EH (cell line): ENCODE data around the gene CORO7.
"Not testable (repeated sequence)": the region's sequence is repeated elsewhere in the genome, so short reads cannot be mapped to it uniquely, and the experiment has no call there.

Source experiments
- DNase-seq: peaks from one replicate; pipeline ENCODE4 v3.0.0-alpha.2; 2015; ENCODE audit warnings: low read depth

Gene CORO7

DNA sequence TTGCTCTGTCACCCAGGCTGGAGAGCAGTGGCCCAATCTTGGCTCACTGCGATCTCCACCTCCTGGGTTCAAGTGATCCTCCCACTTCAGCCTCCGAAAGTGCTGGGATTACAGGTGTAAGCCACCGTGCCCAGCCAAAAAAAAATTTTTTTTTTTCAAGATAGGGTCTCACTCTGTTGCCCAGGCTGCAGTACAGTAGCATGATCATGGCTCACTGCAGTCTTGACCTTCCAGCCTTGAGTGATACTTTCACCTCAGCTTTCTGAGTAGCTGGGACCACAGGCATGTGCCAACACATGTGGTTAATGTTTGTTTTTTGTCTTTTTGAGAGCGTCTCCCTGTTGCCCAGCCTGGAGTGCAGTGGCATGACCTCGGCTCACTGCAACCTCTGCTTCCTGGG is 63.6 kb downstream of the CORO7 start:
- no peak for DNase-seq

DNA sequence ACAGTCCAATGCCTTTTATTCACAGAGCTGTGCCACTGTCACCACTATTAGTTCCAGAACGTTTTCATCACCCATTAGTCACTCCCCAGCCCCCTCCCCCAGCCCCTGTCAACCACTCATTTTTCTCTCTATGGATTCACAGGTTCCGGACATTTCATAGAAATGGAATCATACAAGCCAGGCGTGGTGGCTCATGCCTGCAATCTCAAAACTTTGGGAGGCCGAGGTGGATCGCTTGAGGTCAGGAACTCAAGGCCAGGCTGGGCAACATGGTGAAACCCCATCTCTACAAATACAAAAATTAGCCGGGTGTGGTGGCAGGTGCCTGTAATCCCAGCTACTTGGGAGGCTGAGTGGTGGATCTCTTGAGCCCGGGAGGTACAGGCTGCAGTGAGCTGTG is 64.5 kb downstream of the CORO7 start:
- peak; percentile 70 for DNase-seq

DNA sequence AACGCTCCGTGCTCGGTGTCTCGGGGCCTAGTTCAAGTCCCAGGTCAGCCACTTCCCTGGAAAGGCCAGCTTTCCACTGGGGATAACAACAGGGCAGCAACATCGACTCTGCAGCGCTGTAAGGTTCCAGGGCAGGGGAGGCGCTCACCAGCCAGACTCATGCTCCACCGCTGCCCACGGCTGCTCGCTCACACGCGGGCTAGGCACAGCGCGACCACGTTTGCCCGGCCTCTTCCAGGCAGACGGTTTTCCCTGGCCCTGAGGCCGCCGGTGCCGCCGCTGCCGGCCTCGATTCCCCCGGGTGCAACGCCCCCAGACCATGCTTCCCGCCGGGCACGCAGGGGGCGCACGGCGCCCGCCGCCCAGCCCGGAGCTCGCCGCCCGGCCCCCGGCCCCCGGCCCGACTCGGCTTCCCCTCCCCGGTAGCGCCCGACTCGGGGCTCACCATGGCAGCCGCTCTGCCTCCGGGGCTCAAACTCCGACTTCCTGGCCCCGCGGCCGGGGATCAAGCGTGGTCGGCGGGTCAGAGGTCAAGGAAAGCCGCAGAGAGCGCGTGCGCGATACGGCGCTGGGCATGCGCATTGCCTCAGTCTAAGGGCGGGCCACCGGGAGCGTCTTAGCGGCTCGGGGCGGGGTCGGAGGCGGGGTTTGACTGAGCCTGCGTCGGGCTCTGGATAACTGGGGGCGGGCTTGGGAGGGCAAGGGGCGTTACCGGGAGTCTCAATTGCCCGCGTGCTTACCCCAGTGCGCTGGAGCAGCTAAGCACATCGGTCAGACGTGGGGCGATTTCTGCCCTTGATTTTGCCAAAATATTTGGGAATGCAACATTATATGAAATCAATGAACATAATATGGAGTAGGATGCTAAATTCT is 65.4 kb downstream of the CORO7 start, which contains the start of gene PAM16:
Gene PAM16 (minus strand): TSS at position 535 of the 873 bp plus-strand sequence. CDS start 87 bp downstream, at position 448.
- peak; percentile 94 for DNase-seq

DNA sequence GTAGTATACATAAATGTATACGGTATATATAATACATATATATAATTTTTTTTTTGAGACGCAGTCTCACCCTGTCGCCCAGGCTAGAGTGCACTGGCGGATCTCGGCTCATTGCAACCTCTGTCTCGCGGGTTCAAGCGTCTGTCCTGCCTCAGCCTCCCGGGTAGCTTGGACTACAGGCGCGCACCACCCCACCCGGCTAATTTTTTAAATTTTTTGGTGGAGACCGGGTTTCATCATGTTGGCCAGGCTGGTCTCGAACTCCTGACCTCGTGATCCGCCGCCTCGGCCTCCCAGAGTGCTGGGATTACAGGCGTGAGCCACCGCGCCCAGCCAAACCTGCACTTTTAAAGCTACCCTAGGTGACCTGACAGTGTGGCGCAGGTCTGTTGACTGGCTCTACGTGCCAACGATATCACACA is 66.0 kb downstream of the CORO7 start:
- DNase-seq: no peak

DNA sequence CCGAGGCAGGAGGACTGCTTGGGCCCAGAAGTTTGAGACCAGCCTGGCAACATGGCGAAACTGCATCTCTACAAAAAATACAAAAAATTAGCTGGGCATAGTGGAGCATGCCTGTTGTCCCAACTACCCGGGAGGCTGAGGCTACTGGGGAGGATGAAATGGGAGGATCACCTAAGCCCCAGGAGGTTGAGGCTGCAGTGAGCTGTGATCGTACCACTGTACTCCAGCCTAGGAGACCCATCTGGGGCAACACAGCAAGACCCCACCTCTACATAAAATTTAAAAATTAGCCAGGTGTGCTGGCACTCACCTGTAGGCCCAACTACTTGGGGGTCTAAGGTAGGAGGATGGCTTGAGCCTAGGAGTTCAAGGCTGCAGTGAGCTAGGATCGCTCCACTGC is 67.1 kb downstream of the CORO7 start:
- DNase-seq: no peak

DNA sequence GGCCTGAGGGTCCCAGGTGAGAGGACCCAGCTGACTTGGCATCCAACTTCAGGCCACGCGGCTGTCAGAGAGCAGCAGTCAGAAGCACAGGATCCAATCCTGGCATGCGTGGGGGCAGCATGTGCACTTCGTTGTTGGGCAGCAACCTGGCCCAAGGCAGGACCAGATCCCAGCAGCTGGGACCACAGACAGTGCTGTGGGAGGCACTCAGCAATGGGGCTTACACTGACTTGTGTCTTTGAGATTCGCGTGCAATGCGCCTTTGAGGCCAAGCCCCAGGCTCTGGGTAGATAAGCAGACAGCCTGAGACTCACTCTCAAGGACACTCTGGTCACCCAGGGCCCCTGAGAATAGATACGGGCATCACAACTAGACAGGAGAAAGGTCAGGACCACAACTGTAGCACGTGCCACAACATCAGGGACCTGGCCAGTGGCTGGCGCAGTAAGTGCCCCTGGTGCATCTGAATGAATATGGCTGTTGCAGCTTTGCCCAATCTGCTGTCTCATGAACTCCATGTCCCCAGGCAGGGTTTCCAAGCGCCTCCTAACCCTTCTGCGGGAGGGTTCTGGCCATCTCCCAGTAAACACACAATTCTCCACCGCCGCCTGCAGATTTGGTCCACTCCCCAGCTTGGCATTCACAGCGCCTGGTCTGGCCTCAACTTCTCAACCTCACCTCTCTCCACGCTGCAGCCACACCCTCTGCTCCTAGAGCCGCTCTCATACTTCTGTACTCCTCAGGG is 68.5 kb downstream of the CORO7 start:
- no peak for DNase-seq

DNA sequence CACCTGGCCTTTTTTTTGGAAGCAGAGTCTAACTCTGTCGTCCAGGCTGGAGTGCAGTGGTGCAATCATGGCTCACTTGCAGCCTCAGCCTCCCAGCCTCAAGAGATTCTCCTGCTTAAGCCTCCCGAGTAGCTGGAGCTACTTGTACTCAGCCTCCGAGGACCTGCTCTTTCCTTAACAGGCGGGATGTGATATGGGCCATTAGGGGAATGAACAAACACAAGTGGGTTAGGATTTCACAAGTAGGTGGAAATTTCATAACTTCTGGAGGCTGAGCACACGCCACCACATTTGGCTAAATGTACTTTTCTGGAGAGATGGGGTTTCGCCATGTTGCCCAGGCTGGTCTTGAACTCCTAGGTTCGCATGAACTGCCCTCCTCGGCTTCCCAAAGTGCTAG is 69.4 kb downstream of the CORO7 start:
- DNase-seq: no peak

DNA sequence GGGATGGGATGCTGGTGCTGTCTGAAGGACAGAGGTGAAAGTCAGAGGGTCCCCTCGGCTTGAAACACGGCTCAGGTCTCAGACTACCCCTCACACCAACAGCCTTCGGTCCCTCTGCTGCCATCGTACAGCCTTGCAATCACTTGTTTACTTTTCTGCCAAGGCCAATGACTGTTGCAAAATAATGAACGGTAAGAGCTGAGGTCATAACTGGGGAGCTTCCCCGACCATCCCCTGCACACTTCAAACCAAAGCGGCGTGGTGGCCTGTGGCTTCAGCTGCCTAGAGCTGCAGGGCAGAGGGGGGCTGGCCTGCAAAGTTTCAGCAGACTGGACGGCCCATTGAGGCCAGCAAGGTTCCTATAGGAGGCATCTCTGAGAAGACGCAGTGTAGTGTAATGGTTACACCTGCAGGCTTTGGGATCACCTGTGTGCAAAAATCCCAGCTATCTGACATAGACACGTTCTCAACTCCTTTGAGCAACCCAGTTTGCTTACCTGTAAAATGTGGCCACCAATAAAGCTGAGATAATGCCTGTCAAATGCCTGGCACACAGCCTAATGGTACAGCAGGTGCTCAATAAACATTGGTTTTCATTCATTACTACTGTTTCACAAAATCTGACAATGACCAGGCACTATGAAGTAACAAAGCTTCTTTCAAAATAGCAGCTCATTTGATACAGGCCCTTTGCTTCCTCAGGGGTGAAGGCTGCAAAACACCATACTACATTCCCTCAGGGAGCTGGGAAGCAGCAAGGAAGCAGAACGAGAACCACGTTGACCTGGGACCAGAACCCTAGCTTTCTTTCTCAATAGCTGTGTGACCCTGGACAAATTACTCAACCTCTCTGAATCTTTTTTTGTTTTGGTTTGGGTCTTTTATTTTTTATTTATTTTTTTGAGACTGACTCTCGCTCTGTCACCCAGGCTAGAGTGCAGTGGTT is 70.3 kb downstream of the CORO7 start:
- no peak for DNase-seq

DNA sequence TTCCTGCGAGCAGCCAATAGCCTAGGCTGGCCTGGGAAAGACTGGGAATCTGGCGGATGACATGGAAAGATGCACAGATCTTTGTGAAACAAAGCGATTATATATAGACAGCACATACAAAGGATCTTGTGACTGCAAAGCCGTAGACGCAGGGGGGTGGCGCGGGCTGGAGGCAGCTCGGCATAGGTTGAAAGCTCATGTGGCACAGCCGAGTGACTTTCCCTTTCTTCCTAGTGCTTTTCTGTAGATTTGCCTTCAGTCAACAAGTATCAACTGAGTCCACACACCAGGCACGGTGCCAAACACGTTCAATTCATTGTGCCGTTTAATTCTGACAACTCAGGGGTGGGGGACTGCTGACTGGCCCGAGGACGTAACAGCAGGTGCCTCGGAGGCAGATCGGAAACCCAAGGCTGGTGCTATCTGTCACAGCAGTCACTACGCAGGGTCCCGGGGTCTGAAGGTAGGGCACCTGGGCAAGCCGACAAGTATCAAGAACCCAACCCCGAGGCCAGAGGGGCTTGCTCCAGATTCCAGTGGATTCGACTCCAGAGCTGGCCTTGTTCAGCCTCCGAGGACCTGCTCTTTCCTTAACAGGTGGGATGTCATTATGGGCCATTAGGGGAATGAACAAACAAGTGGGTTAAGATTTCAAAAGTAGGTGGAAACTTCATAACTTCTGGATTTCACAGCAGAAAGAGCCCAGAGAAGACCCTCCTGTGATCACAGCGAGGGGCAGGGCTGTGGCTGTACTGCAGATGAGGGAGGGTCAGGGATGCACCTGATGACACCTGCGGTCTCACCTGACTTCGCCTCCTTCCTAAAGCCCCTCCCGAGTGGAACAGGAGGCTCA is 71.2 kb downstream of the CORO7 start:
- DNase-seq: peak; percentile 31

DNA sequence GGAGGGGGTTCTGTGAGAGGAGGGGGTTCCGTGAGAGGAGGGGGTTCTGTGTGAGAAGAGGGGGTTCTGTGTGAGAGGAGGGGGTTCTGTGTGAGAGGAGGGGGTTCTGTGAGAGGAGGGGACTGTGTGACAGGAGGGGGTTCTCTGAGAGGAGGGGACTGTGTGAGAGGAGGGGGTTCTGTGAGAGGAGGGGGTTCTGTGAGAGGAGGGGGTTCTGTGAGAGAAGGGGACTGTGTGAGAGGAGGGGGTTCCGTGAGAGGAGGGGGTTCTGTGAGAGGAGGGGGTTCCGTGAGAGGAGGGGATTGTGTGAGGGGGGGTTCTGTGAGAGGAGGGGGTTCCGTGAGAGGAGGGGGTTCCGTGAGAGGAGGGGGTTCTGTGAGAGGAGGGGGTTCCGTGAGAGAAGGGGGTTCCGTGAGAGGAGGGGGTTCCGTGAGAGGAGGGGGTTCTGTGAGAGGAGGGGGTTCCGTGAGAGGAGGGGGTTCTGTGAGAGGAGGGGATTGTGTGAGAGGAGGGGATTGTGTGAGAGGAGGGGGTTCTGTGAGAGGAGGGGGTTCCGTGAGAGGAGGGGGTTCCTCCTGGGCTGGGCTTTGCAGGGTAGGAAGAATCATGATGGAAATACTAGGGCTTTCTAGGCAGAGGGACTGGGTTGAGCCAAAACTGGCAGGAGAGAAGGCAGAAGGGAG is 72.0 kb downstream of the CORO7 start:
- DNase-seq: not testable (repeated sequence)

DNA sequence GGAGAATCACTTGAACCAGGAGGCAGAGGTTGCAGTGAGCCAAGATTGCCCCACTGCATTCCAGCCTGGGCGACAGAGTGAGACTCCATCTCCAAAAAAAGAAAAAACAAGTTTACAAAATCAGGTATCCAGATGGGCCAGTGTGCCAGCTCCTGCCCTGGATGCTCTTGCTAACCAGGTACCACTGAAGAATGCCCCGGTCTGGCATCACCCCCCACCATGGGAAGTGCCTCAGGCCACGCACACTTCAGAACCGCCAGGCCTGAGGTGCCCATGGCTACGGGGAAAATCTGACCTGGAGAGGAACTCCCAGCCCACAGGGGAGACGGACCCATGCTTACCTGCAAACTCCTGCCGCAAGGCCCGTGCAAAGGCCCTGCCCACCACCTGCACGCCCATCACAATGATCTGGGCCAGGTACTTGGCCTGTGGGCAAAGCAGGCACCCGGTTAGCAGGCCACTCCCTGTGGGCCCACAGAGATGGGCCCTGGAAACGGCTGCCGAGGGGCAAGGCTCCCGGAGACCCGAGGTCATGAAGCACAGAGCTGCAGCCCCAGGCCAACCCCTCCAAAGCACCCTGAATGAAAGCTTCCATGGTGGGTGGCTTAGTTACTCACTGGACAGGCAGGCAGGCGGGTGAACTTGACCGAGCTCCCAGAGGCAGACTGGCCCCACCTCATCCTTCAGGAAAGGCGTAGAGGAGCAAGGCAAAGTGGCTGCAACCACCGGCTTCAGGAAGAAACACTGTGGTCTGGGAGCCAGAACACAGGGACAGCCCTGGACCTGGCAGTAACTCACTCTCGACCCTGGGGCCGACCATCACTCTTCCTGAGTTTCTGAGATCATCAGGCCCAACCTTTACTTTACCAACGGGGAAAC is 73.3 kb downstream of the CORO7 start:
- no peak for DNase-seq

DNA sequence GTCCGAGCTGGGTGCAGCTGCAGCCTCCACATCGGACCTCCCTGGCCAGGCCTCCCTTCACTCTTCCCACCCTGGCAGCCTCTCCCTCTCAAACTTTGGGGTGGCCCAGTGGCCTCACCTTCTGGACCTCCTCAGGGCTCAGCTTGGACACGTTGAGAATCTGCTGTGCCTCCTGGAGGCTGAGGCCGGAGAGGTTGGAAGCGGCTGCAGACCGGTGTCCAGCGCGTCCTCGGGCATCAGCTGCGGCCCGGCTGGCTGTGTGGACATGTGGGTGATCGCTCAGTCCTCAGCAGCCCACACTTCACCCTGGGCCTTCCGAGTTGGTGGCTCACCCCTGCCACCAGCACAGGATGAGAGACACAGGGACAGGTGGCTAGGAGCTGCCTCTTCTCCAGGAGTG is 75.1 kb downstream of the CORO7 start:
- DNase-seq: no peak

DNA sequence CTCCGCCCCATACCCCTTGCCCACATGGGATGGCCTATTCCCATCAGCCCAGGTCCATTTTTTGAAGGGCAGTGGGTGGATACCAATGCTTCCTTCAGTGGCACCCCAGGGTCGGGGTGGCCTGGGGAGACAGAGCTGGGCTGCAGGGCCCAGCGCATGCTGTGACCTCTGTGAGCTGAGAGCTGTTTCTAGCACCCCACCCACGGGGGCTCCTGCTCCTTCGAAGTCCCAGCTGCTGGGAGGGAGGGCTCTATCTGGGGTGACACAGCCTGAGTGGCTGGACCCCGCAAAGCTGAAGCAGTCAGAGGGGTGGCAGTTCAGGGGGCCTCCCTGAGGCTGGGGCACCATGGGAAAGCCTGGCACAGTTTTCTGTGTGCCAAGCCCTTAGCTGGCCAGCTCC is 76.0 kb downstream of the CORO7 start:
- DNase-seq: no peak

DNA sequence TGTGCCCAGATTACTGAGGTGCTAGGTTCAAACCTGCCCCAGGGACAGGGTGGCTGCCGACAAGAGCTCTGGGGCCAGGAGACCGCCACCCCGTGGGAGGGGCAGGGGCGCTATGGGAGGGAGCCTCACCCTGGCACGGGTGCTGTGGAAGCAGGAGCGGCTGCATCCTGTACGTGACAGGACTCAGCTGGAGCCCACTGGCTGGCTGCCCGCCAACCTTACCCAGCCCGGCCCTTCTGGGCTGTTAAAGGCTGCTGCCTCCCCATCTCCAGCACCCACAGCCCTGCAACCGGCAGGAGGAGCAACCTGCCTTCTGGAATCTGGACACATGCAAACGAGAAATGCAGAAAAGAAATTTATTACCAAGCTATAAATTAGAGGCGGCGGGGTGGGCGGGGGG is 76.5 kb downstream of the CORO7 start:
- DNase-seq: peak; percentile 43

DNA sequence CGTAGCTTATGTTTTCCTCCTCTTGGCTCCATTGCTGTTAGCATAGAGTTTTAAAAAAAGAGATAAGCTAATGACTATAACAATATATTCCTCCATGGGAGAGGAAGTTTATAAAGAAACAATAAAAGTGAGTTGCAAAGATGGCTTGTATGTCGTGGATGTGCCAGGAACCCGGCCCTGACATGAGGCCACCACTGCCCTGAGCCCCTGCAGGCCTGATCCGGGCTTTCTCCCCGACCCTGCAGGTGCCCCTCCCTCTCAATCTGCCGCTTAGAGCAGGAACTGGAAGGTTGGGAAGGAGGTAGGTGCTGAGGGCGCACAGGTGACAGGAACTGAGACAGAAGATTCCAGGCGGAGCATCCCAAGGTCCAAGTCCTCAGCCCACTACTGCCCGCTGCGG is 76.9 kb downstream of the CORO7 start:
- DNase-seq: no peak

DNA sequence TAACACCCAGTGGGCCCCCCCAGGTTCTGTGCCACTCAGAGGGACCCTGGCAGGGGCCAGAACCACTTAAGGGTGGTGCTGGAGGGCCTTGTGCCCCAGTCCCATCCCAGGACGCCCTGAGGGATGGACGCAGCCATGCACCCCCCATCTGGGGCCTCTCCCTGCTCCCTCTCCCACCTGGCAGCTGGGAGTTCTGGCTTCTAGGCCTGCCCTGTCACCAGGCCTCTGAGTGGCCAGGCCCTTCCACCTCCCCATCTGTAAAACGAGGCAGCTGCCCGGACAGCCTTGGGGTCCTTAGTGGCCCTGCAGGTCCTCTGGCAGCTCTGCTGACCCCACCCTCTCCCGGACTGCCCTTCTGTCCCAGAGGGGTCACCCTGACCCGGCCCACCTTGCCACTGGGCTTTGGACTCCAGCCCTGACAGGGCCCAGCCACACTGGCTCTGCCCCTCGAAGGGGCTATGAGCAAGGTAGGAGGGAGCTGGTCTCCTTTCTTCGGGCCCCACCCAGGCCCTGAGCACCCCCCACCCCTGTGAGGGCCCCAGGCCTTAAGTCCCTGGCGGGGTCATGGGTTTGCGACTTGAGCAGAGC is 77.6 kb downstream of the CORO7 start:
- DNase-seq: no peak

DNA sequence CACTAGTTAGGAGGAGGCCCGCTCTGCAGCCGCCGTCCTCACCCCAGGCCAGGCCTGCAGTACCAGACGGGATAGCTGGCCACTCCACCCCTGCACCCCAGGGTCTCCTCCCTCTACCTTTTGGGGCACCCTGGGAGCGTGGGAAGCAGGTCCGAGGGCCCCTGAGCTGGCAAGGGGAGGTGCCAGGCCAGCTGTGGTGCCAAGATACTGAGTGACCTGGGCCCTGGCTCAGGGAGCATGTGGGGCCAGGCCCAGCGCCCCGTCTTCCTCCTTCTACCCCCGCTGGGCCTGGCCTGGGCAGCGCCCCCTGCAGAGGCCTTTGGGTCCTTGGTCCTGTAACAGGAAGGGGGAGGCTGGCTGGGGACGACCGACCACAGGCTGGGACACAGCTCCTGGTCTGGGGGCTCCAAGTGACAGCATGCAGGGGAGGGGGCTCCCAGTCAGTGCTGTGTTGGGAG is 78.2 kb downstream of the CORO7 start:
- DNase-seq: no peak

DNA sequence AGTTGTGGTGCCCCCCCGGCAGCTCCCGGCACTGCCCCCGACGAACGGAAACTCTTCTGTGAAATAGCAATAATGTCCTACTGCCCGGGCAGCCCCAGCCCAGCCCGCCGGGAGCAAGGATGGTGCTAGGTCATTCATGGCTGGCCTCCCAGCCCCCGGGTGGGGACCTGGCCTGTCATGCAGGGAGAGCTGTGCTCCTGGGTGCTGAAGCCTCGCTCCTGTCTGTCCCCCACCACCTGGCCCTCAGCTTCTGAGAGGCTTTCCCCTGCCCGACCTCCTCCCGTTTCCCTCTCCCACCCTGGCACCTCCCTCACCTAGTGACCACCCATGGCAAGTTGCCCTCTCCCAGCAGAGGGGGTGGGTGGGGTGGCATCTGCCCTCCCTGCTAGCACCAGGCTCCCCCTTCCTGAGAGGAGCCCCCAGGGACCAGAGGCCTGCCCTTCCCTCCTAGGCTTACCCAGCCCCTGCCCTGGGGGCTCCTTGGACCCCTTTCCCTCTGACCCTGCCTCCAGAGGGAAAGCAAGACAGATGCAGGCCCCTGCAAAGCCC is 78.8 kb downstream of the CORO7 start:
- DNase-seq: no peak
